Fibroblast of lung (primary cell): Measurements from ENCODE around the gene PDE6A.

Experiments used
- EZH2 ChIP-seq: IDR thresholded peaks from 2 replicates; pipeline ENCODE4 v1.5.1; 2012; ENCODE audit warnings: low read length, control low read depth, mild to moderate bottlenecking; ENCODE audit errors: missing control alignments
- TF ChIP-seq, protein P1 (sequence below), 2 donors: IDR thresholded peaks in 1 of 2; conservative IDR thresholded peaks in 1 of 2; 1 replicate in 1 of 2; 2 replicates in 1 of 2; pipeline ENCODE4 v1.5.1; 2011 to 2012; ENCODE audit warnings: low read length in 2 of 2, control low read depth in 1 of 2, inconsistent platforms in 1 of 2, low read depth in 1 of 2, mild to moderate bottlenecking in 1 of 2

DNA sequence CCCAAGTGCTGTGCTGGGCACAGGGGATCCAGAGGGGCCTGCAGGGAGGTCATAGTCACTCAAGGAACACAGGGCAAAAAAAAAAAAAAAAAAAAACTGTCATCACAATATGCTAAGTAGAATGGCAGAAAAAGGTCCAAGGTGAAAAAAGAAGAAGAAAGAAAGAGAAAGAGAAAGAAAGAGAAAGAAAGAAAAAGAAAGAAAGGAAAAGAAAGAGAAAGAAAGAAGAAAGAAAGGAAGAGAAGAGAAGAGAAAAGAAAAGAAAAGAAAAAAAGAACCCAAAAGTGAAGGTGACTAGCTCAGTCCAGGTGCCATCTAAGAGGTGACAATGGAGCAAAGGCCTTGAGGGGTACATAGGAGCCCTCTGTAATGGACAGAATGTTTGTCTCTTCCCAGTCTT is 73.9 kb downstream of the PDE6A start:
- TF ChIP-seq, protein P1, sequence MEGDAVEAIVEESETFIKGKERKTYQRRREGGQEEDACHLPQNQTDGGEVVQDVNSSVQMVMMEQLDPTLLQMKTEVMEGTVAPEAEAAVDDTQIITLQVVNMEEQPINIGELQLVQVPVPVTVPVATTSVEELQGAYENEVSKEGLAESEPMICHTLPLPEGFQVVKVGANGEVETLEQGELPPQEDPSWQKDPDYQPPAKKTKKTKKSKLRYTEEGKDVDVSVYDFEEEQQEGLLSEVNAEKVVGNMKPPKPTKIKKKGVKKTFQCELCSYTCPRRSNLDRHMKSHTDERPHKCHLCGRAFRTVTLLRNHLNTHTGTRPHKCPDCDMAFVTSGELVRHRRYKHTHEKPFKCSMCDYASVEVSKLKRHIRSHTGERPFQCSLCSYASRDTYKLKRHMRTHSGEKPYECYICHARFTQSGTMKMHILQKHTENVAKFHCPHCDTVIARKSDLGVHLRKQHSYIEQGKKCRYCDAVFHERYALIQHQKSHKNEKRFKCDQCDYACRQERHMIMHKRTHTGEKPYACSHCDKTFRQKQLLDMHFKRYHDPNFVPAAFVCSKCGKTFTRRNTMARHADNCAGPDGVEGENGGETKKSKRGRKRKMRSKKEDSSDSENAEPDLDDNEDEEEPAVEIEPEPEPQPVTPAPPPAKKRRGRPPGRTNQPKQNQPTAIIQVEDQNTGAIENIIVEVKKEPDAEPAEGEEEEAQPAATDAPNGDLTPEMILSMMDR (conservative IDR thresholded peaks at IDR 0.05 in 1 of 2, IDR thresholded peaks at IDR 0.05 in 1 of 2; ENCODE audit: low read depth in 1 of 2, low read length in 2 of 2), result no peak
- no peak for TF ChIP-seq EZH2
